H9 (cell line): ENCODE results near the gene DSCAM. TPM values are rescaled to one million over a fixed set of nuclear protein-coding genes. Genes with fewer than 3 reads are reported as not detected.

Source experiments
- DNase-seq: peaks from one replicate; pipeline ENCODE4 v3.0.0-alpha.2; 2017
- H2AFZ ChIP-seq: one replicate; pipeline ENCODE4 v1.6.1; 2013; ENCODE audit warnings: mild to moderate bottlenecking, low read length, control low read depth, moderate library complexity
- H2AK5ac ChIP-seq: 2 replicates; pipeline ENCODE4 v1.6.1; 2013; ENCODE audit warnings: low read length, control low read depth, mixed read lengths; ENCODE audit not compliant: insufficient read length
- H2BK120ac ChIP-seq: one replicate; pipeline ENCODE4 v1.6.1; 2013; ENCODE audit warnings: low read depth, mild to moderate bottlenecking, low read length, control low read depth, inconsistent platforms; ENCODE audit not compliant: poor library complexity, severe bottlenecking
- H2BK12ac ChIP-seq: 2 replicates; pipeline ENCODE4 v1.6.1; 2013; ENCODE audit warnings: low read length, control low read depth, mixed read lengths, low read depth; ENCODE audit not compliant: insufficient read length
- H2BK15ac ChIP-seq: 2 replicates; pipeline ENCODE4 v1.6.1; 2013; ENCODE audit warnings: low read depth, low read length, control low read depth
- H2BK20ac ChIP-seq: one replicate; pipeline ENCODE4 v1.6.1; 2013; ENCODE audit warnings: low read depth, mild to moderate bottlenecking, low read length, control low read depth, inconsistent platforms; ENCODE audit not compliant: poor library complexity, severe bottlenecking
- H2BK5ac ChIP-seq: 2 replicates; pipeline ENCODE4 v1.6.1; 2013; ENCODE audit warnings: low read length, control low read depth, mixed read lengths; ENCODE audit not compliant: insufficient read length
- H3K14ac ChIP-seq: 2 replicates; pipeline ENCODE4 v1.6.1; 2013; ENCODE audit warnings: low read length, control low read depth; ENCODE audit not compliant: insufficient read depth
- H3K18ac ChIP-seq: 2 replicates; pipeline ENCODE4 v1.6.1; 2013; ENCODE audit warnings: low read depth, mild to moderate bottlenecking, mixed read lengths, low read length, control low read depth; ENCODE audit not compliant: insufficient read length
- H3K23ac ChIP-seq: 2 replicates; pipeline ENCODE4 v1.6.1; 2013; ENCODE audit warnings: low read length, control low read depth, mixed read lengths, low read depth; ENCODE audit not compliant: insufficient read length
- H3K23me2 ChIP-seq: 2 replicates; pipeline ENCODE4 v1.6.1; 2013; ENCODE audit warnings: low read depth, mild to moderate bottlenecking, mixed read lengths, low read length, control low read depth; ENCODE audit not compliant: insufficient read length, poor library complexity, severe bottlenecking
- H3K27ac ChIP-seq: 2 replicates; pipeline ENCODE4 v1.5.1; 2013; ENCODE audit warnings: low read length, control low read depth, mixed read lengths, low read depth; ENCODE audit not compliant: insufficient read length
- H3K27me3 ChIP-seq: 2 replicates; pipeline ENCODE4 v1.6.1; 2013; ENCODE audit warnings: low read length, control low read depth, inconsistent platforms; ENCODE audit not compliant: insufficient read depth
- H3K4ac ChIP-seq: 2 replicates; pipeline ENCODE4 v1.6.1; 2013; ENCODE audit warnings: low read depth, mild to moderate bottlenecking, control low read depth, inconsistent platforms, low read length, moderate library complexity
- H3K4me1 ChIP-seq: 2 replicates; pipeline ENCODE4 v1.6.1; 2013; ENCODE audit warnings: low read length, control low read depth, inconsistent platforms; ENCODE audit not compliant: insufficient read depth
- H3K4me2 ChIP-seq: 2 replicates; pipeline ENCODE4 v1.6.1; 2013; ENCODE audit warnings: low read length, control low read depth, mixed read lengths; ENCODE audit not compliant: insufficient read length, insufficient read depth
- H3K56ac ChIP-seq: 2 replicates; pipeline ENCODE4 v1.6.1; 2013; ENCODE audit warnings: low read depth, mild to moderate bottlenecking, mixed read lengths, low read length, control low read depth; ENCODE audit not compliant: insufficient read length
- H3K79me1 ChIP-seq: 2 replicates; pipeline ENCODE4 v1.6.1; 2013; ENCODE audit warnings: low read depth, mild to moderate bottlenecking, moderate library complexity, low read length, control low read depth, inconsistent platforms; ENCODE audit not compliant: insufficient read depth, poor library complexity, severe bottlenecking
- H3K79me2 ChIP-seq: 2 replicates; pipeline ENCODE4 v1.6.1; 2013; ENCODE audit warnings: low read length, control low read depth, inconsistent platforms; ENCODE audit not compliant: insufficient read depth
- H3K9ac ChIP-seq: 2 replicates; pipeline ENCODE4 v1.6.1; 2013; ENCODE audit warnings: low read length, control low read depth, mixed read lengths; ENCODE audit not compliant: insufficient read length; ENCODE audit errors: extremely low read depth
- H3K9me3 ChIP-seq: one replicate; pipeline ENCODE4 v1.6.1; 2013; ENCODE audit warnings: low read depth, low read length, inconsistent platforms; ENCODE audit not compliant: control insufficient read depth
- H3T11ph ChIP-seq: one replicate; pipeline ENCODE4 v1.6.1; 2013; ENCODE audit warnings: mild to moderate bottlenecking, low read length, control low read depth, inconsistent platforms
- H4K20me1 ChIP-seq: one replicate; pipeline ENCODE4 v1.6.1; 2013; ENCODE audit not compliant: control insufficient read depth, insufficient read length, insufficient read depth
- H4K5ac ChIP-seq: 2 replicates; pipeline ENCODE4 v1.6.1; 2013; ENCODE audit warnings: low read depth, mild to moderate bottlenecking, mixed read lengths, low read length, control low read depth; ENCODE audit not compliant: insufficient read length
- H4K8ac ChIP-seq: replicated peaks from 2 replicates; pipeline ENCODE4 v1.6.1; 2013; ENCODE audit warnings: low read length, control low read depth, mixed read lengths, low read depth; ENCODE audit not compliant: insufficient read length
- H4K91ac ChIP-seq: 2 replicates; pipeline ENCODE4 v1.6.1; 2013; ENCODE audit warnings: low read depth, mild to moderate bottlenecking, moderate library complexity, mixed read lengths, low read length, control low read depth; ENCODE audit not compliant: insufficient read length
- H3K27ac Mint-ChIP-seq, 3 experiments: 2 replicates in 2 of 3; 3 replicates in 1 of 3; pipeline ENCODE4 v1.8.0; 2020 to 2021; ENCODE audit warnings: mixed read lengths in 3 of 3, mild to moderate bottlenecking in 1 of 3, moderate library complexity in 1 of 3
- H3K27me3 Mint-ChIP-seq: 2 replicates; pipeline ENCODE4 v1.8.0; 2021; ENCODE audit warnings: low read depth, mild to moderate bottlenecking, moderate library complexity, mixed read lengths
- H3K36me3 Mint-ChIP-seq, 3 experiments: 2 replicates in 2 of 3; 3 replicates in 1 of 3; pipeline ENCODE4 v1.8.0; 2020 to 2021; ENCODE audit warnings: low read depth in 3 of 3, mixed read lengths in 3 of 3; ENCODE audit not compliant: insufficient read depth in 1 of 3
- H3K4me1 Mint-ChIP-seq, 2 experiments: 2 replicates each; pipeline ENCODE4 v1.8.0; 2020; ENCODE audit warnings: mixed read lengths in 2 of 2
- H3K4me3 Mint-ChIP-seq, 2 experiments: 2 replicates in 1 of 2; 3 replicates in 1 of 2; pipeline ENCODE4 v1.8.0; 2020 to 2021; ENCODE audit warnings: mild to moderate bottlenecking in 2 of 2, mixed read lengths in 2 of 2, moderate library complexity in 1 of 2
- H3K9me3 Mint-ChIP-seq, 2 experiments: 2 replicates in 1 of 2; 3 replicates in 1 of 2; pipeline ENCODE4 v1.8.0; 2020; ENCODE audit warnings: mild to moderate bottlenecking in 2 of 2, mixed read lengths in 2 of 2, moderate library complexity in 1 of 2
- CTCF ChIP-seq: fragments of 200-600 bp; sonication (generic); conservative IDR thresholded peaks from 3 replicates; pipeline ENCODE4 v1.8.0; 2021; ENCODE audit warnings: antibody characterized with exemption, mild to moderate bottlenecking
- WGBS: extraction: QIAGEN DNeasy Blood & Tissue Kit; methylation state at CpG from one replicate; pipeline ENCODE4 v1.1.7; 2013; ENCODE audit warnings: missing lambda C conversion rate, low lambda C conversion rate, mixed read lengths; ENCODE audit not compliant: insufficient read length; ENCODE audit errors: extremely low coverage; 5-methylcytosine and 5-hydroxymethylcytosine counted together
- total RNA-seq: library from RNA; stranded (reverse); gene quantifications from 2 replicates; pipeline ENCODE4 v1.2.1, GENCODE V29; 2021

DSCAM gene
- total RNA-seq, 1 experiment from 2014 or later, result 0.17 TPM

- H3K36me3 Mint-ChIP-seq, result no peaks in the 10 kb centered on the region
- Histone ChIP-seq H3K56ac (no peak overlapping the region), H4K5ac (no peak overlapping the region), H4K8ac (no peak overlapping the region), H3K79me2 (no peaks in the 10 kb centered on the region), H3K79me1 (no peaks in the 10 kb centered on the region), H2AK5ac (no peak overlapping the region), H3K9ac (no peak overlapping the region), H3K27ac (no peak overlapping the region), H3K27me3 (no peaks in the 10 kb centered on the region), H4K20me1 (no peaks in the 10 kb centered on the region), H4K91ac (no peak overlapping the region), H3K9me3 (no peaks in the 10 kb centered on the region), H2BK12ac (no peak overlapping the region), H3K23ac (no peak overlapping the region), H3K4ac (no peak overlapping the region), H3K4me2 (no peak overlapping the region), H2BK15ac (no peak overlapping the region), H2AFZ (no peak overlapping the region), H3T11ph (no peak overlapping the region), H3K4me1 (no peaks in the 10 kb centered on the region), H2BK120ac (no peak overlapping the region), H2BK5ac (no peak overlapping the region), H3K23me2 (no peaks in the 10 kb centered on the region), H3K14ac (no peak overlapping the region), H3K18ac (no peak overlapping the region), H2BK20ac (no peak overlapping the region)
- DNase-seq, result peak; percentile 31
- no peak for TF ChIP-seq CTCF
- no peaks in the 10 kb centered on the region for H3K27me3 Mint-ChIP-seq
- H3K4me3 Mint-ChIP-seq, result no peak overlapping the region
- H3K9me3 Mint-ChIP-seq, result no peaks in the 10 kb centered on the region
- WGBS, result no CpG with 5 or more reads among the region's 4 CpGs
- no peaks in the 10 kb centered on the region for H3K4me1 Mint-ChIP-seq
- no peak overlapping the region for H3K27ac Mint-ChIP-seq
These were observed 16.1 kb downstream of the DSCAM start for GRCh38 chr21:40830836-40831235.
